GM18526 (cell line): ENCODE measurements around the gene DAND5.
A peak's percentile ranks its signal among the peaks of the same experiment; 100 is the strongest.

Experiments
- POLR2A ChIP-seq: IDR thresholded peaks from 3 replicates; pipeline ENCODE4 v1.6.1; 2011; ENCODE audit not compliant: insufficient read length; ENCODE audit errors: extremely low read depth

The DAND5 gene

GRCh38 chr19:12953799-12954611, 15.4 kb upstream of the DAND5 start:
- no peak for TF ChIP-seq POLR2A

- TF ChIP-seq POLR2A = no peak
Measured at GRCh38 chr19:12954612-12954962, 14.8 kb upstream of the DAND5 start.

GRCh38 chr19:12955996-12956395, 13.4 kb upstream of the DAND5 start:
- TF ChIP-seq POLR2A = no peak

DNA sequence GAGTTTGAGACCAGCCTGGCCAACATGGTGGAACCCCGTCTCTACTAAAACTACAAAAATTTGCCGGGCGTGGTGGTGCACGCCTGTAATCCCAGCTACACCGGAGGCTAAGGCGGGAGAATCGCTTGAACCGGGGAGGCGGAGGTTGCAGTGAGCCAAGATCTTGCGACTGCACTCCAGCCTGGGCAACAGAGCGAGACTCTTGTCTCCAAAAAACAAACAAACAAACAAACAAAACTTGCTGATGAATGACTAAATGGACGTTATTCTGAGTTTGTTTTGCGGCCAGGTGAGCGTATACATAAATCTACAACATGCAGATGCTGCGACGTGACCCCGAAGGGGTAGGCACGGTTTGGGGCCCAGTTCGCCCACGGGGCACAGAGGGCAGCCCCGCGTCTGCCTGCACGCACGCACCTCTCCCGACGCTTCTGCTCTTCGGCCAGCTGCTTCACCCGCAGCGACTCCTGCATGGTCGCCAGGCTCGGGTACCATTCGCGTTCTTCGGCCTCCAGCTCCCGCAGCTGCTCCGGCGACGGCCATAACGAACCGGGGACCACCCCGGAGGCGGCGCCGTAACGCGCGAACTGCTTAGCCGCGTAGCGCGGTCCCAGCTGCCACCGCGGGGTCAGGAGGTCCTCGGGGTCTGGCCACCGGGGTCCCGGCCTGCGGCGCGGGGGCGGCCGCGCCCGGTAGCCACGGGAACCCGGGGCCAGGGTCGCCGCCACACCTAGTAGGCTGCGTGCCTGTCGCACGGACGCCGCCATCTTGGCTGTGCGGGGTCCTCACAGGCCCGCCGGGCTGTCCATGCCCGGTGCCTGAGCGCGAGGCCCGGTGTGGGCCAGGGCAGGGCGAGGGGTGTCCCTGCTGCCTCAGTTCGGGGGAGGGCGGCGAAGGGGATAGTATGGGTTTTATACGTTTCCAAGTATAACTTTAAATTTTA, 12.7 kb upstream of the DAND5 start, which contains the start of gene GADD45GIP1:
TSS of gene GADD45GIP1 (minus strand) at position 778 of the 943 bp plus-strand sequence. CDS start at position 767, 11 bp downstream.
- peak; percentile 95 for TF ChIP-seq POLR2A

- no peak for TF ChIP-seq POLR2A
Measured at GRCh38 chr19:12959481-12959880, 9.9 kb upstream of the DAND5 start.

DNA sequence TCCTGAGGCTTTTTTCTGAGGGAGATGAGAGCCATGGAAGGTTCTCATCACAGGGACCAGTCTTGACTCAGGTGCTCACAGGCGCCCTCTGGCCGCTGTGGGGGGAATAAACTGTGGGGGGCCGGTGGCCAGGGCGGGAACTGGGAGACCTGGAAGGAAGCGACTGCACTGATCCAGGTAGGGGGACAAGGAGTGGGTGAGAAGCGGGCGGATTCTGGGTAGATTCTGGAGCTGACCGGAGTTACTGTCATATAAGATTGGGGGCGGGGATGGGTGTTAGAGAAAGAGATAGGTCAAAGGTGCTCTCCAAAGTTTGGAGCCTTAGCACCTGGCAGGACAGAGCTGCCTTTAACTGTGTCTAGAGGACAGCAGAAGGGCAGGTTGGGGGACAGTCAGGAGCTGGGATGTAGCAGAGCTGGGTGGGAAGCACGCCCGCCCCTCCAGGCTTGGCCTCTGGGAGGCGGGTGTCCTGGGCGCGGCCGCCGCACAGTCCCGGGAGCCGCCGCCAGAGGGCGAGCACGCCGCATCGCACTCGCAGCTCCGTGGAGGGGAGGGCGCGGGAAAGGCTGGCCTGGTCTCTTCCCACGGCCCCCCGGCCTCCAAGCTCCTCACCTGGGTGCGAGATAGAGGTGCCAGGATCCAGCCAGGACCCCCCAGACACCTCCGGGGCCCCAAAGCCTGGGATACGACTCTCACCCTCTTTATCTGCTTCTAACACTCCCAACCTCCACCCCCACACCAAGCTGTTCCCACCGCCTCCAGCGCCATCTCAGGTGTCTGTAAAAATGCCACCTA, 4.2 kb upstream of the DAND5 start:
- no peak for TF ChIP-seq POLR2A

DNA sequence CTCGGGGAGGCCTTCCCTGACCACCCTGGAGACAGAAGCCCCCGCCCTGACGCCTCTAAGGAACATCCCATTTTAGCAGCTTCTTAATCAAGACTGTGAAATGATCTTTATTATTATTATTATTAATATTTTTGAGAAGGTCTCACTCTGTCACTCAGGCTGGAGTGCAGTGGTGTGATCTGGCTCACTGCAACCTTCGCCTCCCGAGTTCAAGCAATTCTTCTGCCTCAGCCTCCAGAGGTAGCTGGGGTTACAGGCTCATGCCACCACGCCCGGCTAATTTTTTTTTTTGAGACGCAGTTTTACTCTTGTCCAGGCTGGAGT, 3.6 kb upstream of the DAND5 start:
- no peak for TF ChIP-seq POLR2A

DNA sequence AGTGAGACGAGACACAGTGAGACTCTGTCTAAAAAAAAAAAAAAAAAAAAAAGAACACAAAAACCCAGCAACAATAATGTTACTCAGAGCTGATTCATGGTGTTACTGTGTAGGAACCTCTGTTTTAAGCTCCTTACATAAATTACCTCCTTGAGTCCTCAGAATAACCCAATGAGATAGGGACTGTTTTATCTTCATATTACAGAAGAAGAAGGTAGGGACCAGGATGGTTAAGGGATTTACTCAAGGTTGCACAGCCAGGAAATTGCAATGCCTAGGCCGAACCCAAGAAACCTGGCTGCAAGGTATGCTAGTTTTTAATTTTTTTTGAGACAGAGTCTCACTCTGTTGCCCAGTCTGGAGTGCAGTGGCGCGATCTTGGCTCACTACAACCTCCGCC, 1.5 kb upstream of the DAND5 start:
- no peak for TF ChIP-seq POLR2A

GRCh38 chr19:12970070-12970820, 869 bp downstream of the DAND5 start:
- no peak for TF ChIP-seq POLR2A

GRCh38 chr19:12973236-12973635, 3.9 kb downstream of the DAND5 start:
- no peak for TF ChIP-seq POLR2A

GRCh38 chr19:12974301-12975220, 5.2 kb downstream of the DAND5 start:
- no peak for TF ChIP-seq POLR2A

DNA sequence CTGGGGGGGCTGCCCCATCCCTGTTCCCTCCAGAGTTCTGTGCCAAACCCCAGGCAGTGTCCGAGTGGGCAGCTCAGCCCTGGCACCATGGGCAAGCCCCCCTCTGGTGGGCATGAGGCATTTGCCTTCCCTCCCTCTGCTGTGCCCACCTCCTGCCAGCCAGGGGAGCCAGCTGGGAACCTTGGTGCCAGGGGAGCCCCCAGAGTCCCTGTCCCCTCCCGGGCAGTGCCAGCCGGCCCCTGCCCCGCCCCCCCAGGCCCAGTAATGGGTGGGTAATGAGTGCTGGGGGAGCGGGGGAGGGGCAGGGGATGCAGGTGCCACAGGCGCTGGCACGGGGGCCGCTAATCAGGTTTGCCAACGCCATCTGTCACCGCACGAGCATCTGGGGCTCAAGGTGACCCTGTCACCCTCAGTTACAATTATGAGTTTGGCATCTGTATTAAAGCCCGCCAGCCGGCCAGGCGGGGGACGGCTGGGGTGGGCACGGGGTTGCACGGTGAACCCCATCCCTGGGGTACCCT, 5.9 kb downstream of the DAND5 start:
- TF ChIP-seq POLR2A = no peak

DNA sequence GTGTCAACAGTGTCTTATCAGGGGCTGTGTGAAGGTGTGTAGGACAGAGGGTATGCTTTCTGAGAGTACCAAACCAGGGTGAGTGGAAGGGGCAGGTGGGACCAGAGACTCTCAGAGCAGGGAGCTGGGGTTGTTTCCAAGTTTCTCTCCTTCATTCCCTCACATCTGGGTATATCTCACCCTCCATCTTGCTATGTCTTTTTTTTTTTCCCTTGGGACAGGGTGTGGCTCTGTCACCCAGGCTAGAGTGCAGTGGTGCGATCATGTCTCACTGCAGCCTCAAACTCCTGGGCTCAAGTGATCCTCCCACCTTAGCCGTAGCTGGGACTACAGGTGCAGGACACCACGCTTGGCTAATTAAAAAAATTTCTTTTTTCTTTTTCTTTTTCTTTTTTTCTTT, 10.6 kb downstream of the DAND5 start:
- no peak for TF ChIP-seq POLR2A
